Activated T-helper 1 cell treated with Interleukin-2 at 50 U/mL for 16 hours (primary cell): ENCODE results near the gene NDUFV1.
"Not testable (repeated sequence)": the region's sequence is repeated elsewhere in the genome, so short reads cannot be mapped to it uniquely, and the experiment has no call there.

Source experiments
- DNase-seq: peaks from one replicate; pipeline ENCODE4 v3.0.0-alpha.2; 2020; ENCODE audit warnings: low read depth

Gene NDUFV1

DNA sequence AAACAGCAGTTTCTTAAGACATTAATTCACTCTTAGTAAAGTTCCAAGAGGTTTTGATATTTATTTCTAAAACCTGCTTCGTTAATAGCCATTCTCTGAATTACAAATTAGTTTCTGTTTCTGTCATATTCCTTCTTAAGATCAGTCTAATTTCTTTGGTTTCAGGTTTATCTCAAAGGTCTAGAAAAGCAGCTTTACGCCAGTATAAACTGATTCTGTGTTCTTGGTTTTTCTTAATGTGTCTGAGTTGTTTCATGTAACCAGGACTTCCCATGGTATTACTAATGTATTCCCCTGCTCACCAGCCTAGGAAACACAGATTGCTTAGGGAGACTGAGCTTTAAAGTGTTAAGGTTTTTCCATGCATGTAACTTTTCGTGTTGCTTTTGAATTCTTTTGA, 50.6 kb downstream of the NDUFV1 start:
- DNase-seq: no peak

DNA sequence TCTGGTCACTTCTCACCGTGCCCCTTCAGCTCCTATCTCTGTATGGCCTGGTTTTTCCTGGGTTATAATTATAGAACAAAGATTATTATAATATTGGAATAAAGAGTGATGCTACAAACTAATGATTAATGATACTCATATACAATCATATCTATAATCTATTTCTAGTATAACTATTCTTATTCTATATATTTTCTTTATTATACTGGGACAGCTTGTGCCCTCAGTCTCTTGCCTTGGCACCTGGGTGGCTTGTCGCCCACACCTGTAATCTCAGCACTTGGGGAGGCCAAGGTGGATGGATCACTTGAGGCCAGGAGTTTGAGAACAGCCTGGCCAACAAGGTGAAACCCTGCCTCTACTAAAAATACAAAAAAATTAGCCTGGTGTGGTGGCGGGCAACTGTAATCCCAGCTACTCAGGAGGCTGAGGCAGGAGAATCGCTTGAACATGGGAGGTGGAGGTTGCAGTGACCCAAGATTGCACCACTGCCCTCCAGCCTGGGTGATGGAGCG, 53.0 kb downstream of the NDUFV1 start:
- DNase-seq: not testable (repeated sequence)

DNA sequence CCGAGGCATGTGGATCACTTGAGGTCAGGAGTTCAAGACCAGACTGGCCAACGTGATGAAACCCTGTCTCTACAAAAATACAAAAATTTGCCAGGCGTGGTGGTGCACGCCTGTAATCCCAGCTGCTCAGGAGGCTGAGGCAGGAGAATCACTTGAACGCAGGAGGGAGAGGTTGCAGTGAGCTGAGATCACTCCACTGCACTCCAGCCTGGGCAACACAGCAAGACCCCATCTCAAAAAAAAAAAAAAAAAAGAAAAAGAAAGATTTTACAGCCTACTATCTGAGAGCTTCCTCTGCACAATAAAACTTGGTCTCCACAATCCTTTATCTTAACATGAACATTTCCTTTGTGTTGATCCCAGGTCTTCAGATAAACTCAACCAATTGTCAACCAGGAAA, 54.0 kb downstream of the NDUFV1 start:
- DNase-seq: not testable (repeated sequence)
